A549 (cell line): Measurements from ENCODE around the gene C8B. TPM values are rescaled to one million over a fixed set of nuclear protein-coding genes. Genes with fewer than 3 reads are reported as not detected.

ENCODE experiments used
- ATAC-seq, 2 experiments: fragments of 200-7000 bp in 1 of 2; fragments of >200 bp in 1 of 2; cut with Nextera tagmentation in 1 of 2; cut with Tn5 transposase in 1 of 2; 3 replicates each; pipeline versions ENCODE4 v1.8.0 to v1.9.1; 2018 to 2020; ENCODE audit warnings: mild to moderate bottlenecking in 1 of 2, moderate library complexity in 1 of 2
- CTCF ChIA-PET: fragments of 300-600 bp; sonication (Branson Sonifier 250); formaldehyde crosslinking; extraction: SDS; loops from one replicate; lab custom pipeline; 2021; ENCODE audit warnings: antibody characterized with exemption, inconsistent platforms; lab: Yijun Ruan, JAX
- POLR2A ChIA-PET: fragments of 350-600 bp; formaldehyde crosslinking; extraction: SDS; loops from one replicate; lab custom pipeline; 2021; ENCODE audit warnings: antibody characterized with exemption, inconsistent platforms; lab: Yijun Ruan, JAX
- DNase-seq, 2 experiments: peaks; one replicate each; pipeline versions ENCODE4 v3.0.0 to v3.0.0-alpha.2; 2011 to 2016; ENCODE audit warnings: low read depth in 1 of 2, low spot score in 1 of 2
- FAIRE-seq: peaks from 2 replicates; lab custom pipeline; 2011; peaks lifted over from hg19 to GRCh38; lab: Jason Lieb, UNC
- H3K27ac ChIP-seq, 2 experiments: fragments of >200 bp; sonication (Bioruptor Twin); formaldehyde crosslinking; 3 replicates each; pipeline ENCODE4 v1.5.1; 2016 to 2017
- H3K4me1 ChIP-seq: fragments of >200 bp; sonication (Bioruptor Twin); formaldehyde crosslinking; 3 replicates; pipeline ENCODE4 v1.6.1; 2016
- H3K4me2 ChIP-seq: fragments of >200 bp; sonication (Bioruptor Twin); formaldehyde crosslinking; 3 replicates; pipeline ENCODE4 v1.6.1; 2016
- H3K4me3 ChIP-seq: fragments of >200 bp; sonication (Bioruptor Twin); formaldehyde crosslinking; 3 replicates; pipeline ENCODE4 v1.5.1; 2016
- H3K9me3 ChIP-seq: fragments of >200 bp; sonication (Bioruptor Twin); formaldehyde crosslinking; 3 replicates; pipeline ENCODE4 v1.6.1; 2016
- BCL3 ChIP-seq: fragments of >200 bp; sonication (Bioruptor Twin); formaldehyde crosslinking; IDR thresholded peaks from 3 replicates; pipeline ENCODE4 v1.6.1; 2016
- BHLHE40 ChIP-seq: IDR thresholded peaks from 2 replicates; pipeline ENCODE4 v1.6.1; 2012; ENCODE audit warnings: low read depth, low read length, inconsistent platforms
- CEBPB ChIP-seq, 2 experiments: fragments of >200 bp in 1 of 2; sonication (Bioruptor Twin) in 1 of 2; formaldehyde crosslinking in 1 of 2; IDR thresholded peaks; 2 replicates each; pipeline ENCODE4 v1.6.1; 2012 to 2016
- CTCF ChIP-seq: fragments of >200 bp; sonication (Bioruptor Twin); formaldehyde crosslinking; IDR thresholded peaks from 3 replicates; pipeline ENCODE4 v1.5.1; 2016
- E2F6 ChIP-seq: IDR thresholded peaks from 2 replicates; pipeline ENCODE4 v1.6.1; 2012; ENCODE audit warnings: low read depth, borderline replicate concordance
- EHMT2 ChIP-seq: fragments of 200-600 bp; sonication (generic); IDR thresholded peaks from 2 replicates; pipeline ENCODE4 v1.6.1; 2016; ENCODE audit warnings: antibody characterized with exemption, low read depth, mild to moderate bottlenecking, moderate library complexity
- ESRRA ChIP-seq: fragments of 150-350 bp; IDR thresholded peaks from 2 replicates; pipeline ENCODE4 v1.6.1; 2014; ENCODE audit warnings: mild to moderate bottlenecking, low read length, borderline replicate concordance
- FOXS1 ChIP-seq: fragments of 250-450 bp; sonication (Bioruptor Pico); IDR thresholded peaks from 2 replicates; pipeline ENCODE4 v1.5.0; 2020; ENCODE audit warnings: mild to moderate bottlenecking, moderate library complexity
- GATA3 ChIP-seq: IDR thresholded peaks from 2 replicates; pipeline ENCODE4 v1.6.1; 2012; ENCODE audit warnings: borderline replicate concordance
- HMGXB4 ChIP-seq: fragments of 250-450 bp; sonication (Bioruptor Pico); IDR thresholded peaks from 2 replicates; pipeline ENCODE4 v1.5.0; 2021; ENCODE audit warnings: mild to moderate bottlenecking, moderate library complexity, borderline replicate concordance
- KDM1A ChIP-seq: fragments of 200-600 bp; sonication (generic); IDR thresholded peaks from 2 replicates; pipeline ENCODE4 v1.6.1; 2016; ENCODE audit warnings: low read depth, mild to moderate bottlenecking
- MAZ ChIP-seq: fragments of 150-350 bp; IDR thresholded peaks from 2 replicates; pipeline ENCODE4 v1.6.1; 2014; ENCODE audit warnings: antibody characterized with exemption, low read depth, low read length, borderline replicate concordance
- MYC ChIP-seq: IDR thresholded peaks from 2 replicates; pipeline ENCODE4 v1.6.1; 2012; ENCODE audit warnings: mild to moderate bottlenecking, inconsistent platforms, low read length, improper control_type of control experiment, borderline replicate concordance
- NR3C1 ChIP-seq: fragments of >200 bp; sonication (Bioruptor Twin); formaldehyde crosslinking; IDR thresholded peaks from 3 replicates; pipeline ENCODE4 v1.6.1; 2017
- RAD21 ChIP-seq, 2 experiments: fragments of >200 bp in 1 of 2; sonication (Bioruptor Twin) in 1 of 2; formaldehyde crosslinking in 1 of 2; IDR thresholded peaks in 1 of 2; conservative IDR thresholded peaks in 1 of 2; 2 replicates in 1 of 2; 3 replicates in 1 of 2; pipeline ENCODE4 v1.6.1; 2012 to 2018; ENCODE audit warnings: inconsistent platforms in 1 of 2
- RARB ChIP-seq: fragments of 250-450 bp; sonication (Bioruptor Pico); IDR thresholded peaks from 2 replicates; pipeline ENCODE4 v1.8.0; 2021; ENCODE audit warnings: mild to moderate bottlenecking, moderate library complexity
- REST ChIP-seq: fragments of 200-600 bp; sonication (generic); IDR thresholded peaks from 2 replicates; pipeline ENCODE4 v1.6.1; 2016; ENCODE audit warnings: antibody characterized with exemption, mild to moderate bottlenecking, moderate library complexity
- RNF2 ChIP-seq: fragments of 200-600 bp; sonication (generic); IDR thresholded peaks from 2 replicates; pipeline ENCODE4 v1.6.1; 2016; ENCODE audit warnings: low read depth, mild to moderate bottlenecking, antibody characterized with exemption, moderate library complexity, borderline replicate concordance
- SMC3 ChIP-seq: fragments of >200 bp; sonication (Bioruptor Twin); formaldehyde crosslinking; IDR thresholded peaks from 3 replicates; pipeline ENCODE4 v1.6.1; 2018; ENCODE audit warnings: inconsistent platforms
- TFCP2L1 ChIP-seq: fragments of 250-450 bp; sonication (Bioruptor Pico); IDR thresholded peaks from 2 replicates; pipeline ENCODE4 v1.5.0; 2021; ENCODE audit warnings: mild to moderate bottlenecking
- ZFP36 ChIP-seq: fragments of 450-650 bp; IDR thresholded peaks from 2 replicates; pipeline ENCODE4 v1.6.1; 2014; ENCODE audit warnings: borderline replicate concordance; ENCODE audit not compliant: partially characterized antibody
- WGBS: methylation state at CpG from one replicate; pipeline ENCODE4 v1.1.6; 2017; ENCODE audit errors: missing lambda C conversion rate; 5-methylcytosine and 5-hydroxymethylcytosine counted together
- polyA plus RNA-seq, 4 experiments: library from polyadenylated mRNA; depleted of rRNA in 3 of 4; stranded (reverse); fragments of >200 nt; fragmentation: RNase III in 1 of 4; extraction: RNeasy Plus Mini Kit Qiagen cat#74134 plus additional on column Dnase treatment in 1 of 4; gene quantifications; 2 replicates in 3 of 4; 3 replicates in 1 of 4; pipeline ENCODE4 v1.2.3, GENCODE V29; 2011 to 2017

C8B gene
- polyA plus RNA-seq, 2 of the 4 experiments (the other 2 are of a cell fraction): not detected

- FAIRE-seq (no peak), ATAC-seq (peak; percentile 39 to 65; a peak in 3 of 6 replicates), DNase-seq (peak; percentile 11 to 14)
- Histone ChIP-seq H3K27ac (no peak overlapping the region), H3K4me3 (no peak overlapping the region), H3K4me2 (no peak overlapping the region), H3K4me1 (no peaks in the 10 kb centered on the region), H3K9me3 (no peaks in the 10 kb centered on the region)
- 8% methylated on average over 14 of the region's 15 CpGs for WGBS
- ChIA-PET CTCF (interaction anchor here (0.8 to 1.8 kb wide), 3 partner anchors 35 to 136 kb away, joined by 3 to 7 read pairs (median 4); no protein-coding TSS in a partner anchor), POLR2A (no interaction called here)
- TF ChIP-seq BHLHE40 (no peak), EHMT2 (no peak), RAD21 (conservative IDR thresholded peaks at IDR 0.05 in 1 of 2, IDR thresholded peaks at IDR 0.05 in 1 of 2) (peak in 1 of 2 experiments; percentile 25; a peak in 1 of 5 replicates), CTCF (peak; percentile 27; the same call in 2 of the 3 replicates), BCL3 (no peak), E2F6 (no peak), ZFP36 (no peak), GATA3 (no peak), TFCP2L1 (CRISPR knock-in tag) (no peak), MYC (no peak), REST (no peak), MAZ (no peak), SMC3 (peak; percentile 17; the same call in 1 of the 3 replicates), RARB (no peak), ESRRA (no peak), RNF2 (no peak), CEBPB (IDR thresholded peaks at IDR 0.05) (no peak), FOXS1 (CRISPR knock-in tag) (no peak), HMGXB4 (CRISPR knock-in tag) (no peak), KDM1A (no peak), NR3C1 (no peak)
These were observed 2.4 kb upstream of the C8B start for GRCh38 chr1:56967900-56968832.
